Erythroblast (primary cell): ENCODE results near the gene CLEC4E.

Experiments used
- GATA1 ChIP-seq: IDR thresholded peaks from 2 replicates; pipeline ENCODE4 v1.6.1; 2011; ENCODE audit warnings: low read depth, mild to moderate bottlenecking, control low read depth, low read length, moderate library complexity
- POLR2A ChIP-seq: IDR thresholded peaks from 2 replicates; pipeline ENCODE4 v1.6.1; 2011; ENCODE audit warnings: mild to moderate bottlenecking, low read length

DNA sequence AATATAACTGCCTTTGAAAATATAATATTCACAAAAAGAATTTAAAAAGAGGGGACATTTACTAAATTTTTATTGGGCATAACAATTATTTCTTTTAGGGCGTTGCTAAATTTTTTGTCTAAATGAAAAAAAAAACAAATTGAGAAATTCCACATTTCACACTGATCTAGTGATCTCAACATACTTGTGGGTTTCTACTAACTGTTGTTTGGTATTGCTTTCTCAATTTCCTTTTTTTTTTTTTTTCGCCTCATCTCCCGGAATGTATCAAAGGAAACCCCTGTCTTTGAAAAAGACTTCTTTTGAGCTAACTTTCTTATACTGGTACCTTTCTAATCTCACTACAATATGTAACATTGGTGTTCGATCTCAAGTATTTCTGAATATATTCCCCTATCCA lies 27.4 kb downstream of the CLEC4E start, which contains the start of gene CLEC4D:
- TF ChIP-seq POLR2A (no peak), GATA1 (no peak)
